Fibroblast of skin of left quadriceps (primary cell): Measurements from ENCODE around the gene NUP35.

ENCODE experiments used
- DNase-seq, 2 experiments: peaks; one replicate each; pipeline ENCODE4 v3.0.0-alpha.2; 2013; ENCODE audit warnings: low read depth in 2 of 2

The NUP35 gene

GRCh38 chr2:183209395-183210028 lies 85.3 kb downstream of the NUP35 start:
- no peak for DNase-seq
